RWPE1 (cell line): ENCODE measurements around the gene SLC7A8.
A peak's percentile ranks its signal among the peaks of the same experiment; 100 is the strongest.

Source experiments
- CTCF ChIA-PET: fragments of 350-600 bp; sonication (Branson Sonifier 250); formaldehyde crosslinking; extraction: SDS; loops from one replicate; lab custom pipeline; 2021; lab: Yijun Ruan, JAX
- POLR2A ChIA-PET: fragments of 400-600 bp; formaldehyde crosslinking; extraction: SDS; loops from one replicate; lab custom pipeline; 2020; ENCODE audit warnings: antibody characterized with exemption; ENCODE audit not compliant: low non-redundant PET; lab: Yijun Ruan, JAX
- DNase-seq: peaks from one replicate; pipeline ENCODE4 v3.0.0; 2012; ENCODE audit warnings: low spot score
- H3K27ac ChIP-seq: fragments of 450-650 bp; 2 replicates; pipeline ENCODE4 v1.5.1; 2017
- CTCF ChIP-seq: fragments of 450-650 bp; conservative IDR thresholded peaks from 2 replicates; pipeline ENCODE4 v1.5.1; 2017; ENCODE audit warnings: low read depth, mild to moderate bottlenecking

SLC7A8 gene

GRCh38 chr14:23169622-23170021 lies 13.8 kb downstream of the SLC7A8 start:
- POLR2A ChIA-PET = interaction anchor here (1.1 kb wide), 1 partner anchor 12 kb away, joined by 3 read pairs; no protein-coding TSS in a partner anchor
- no peak overlapping the region for H3K27ac ChIP-seq
- CTCF ChIA-PET = interaction anchor here (0.7 kb wide), 1 partner anchor 49 kb away, joined by 4 read pairs; no protein-coding TSS in a partner anchor
- TF ChIP-seq CTCF = no peak
- DNase-seq = no peak

GRCh38 chr14:23168246-23168645 lies 15.2 kb downstream of the SLC7A8 start:
- CTCF ChIA-PET = no interaction called here
- TF ChIP-seq CTCF = no peak
- H3K27ac ChIP-seq = no peak overlapping the region
- no peak for DNase-seq
- POLR2A ChIA-PET = no interaction called here

- no peak overlapping the region for H3K27ac ChIP-seq
- POLR2A ChIA-PET = no interaction called here
- no peak for TF ChIP-seq CTCF
- CTCF ChIA-PET = interaction anchor here (0.6 kb wide), 1 partner anchor 47 kb away, joined by 3 read pairs; no protein-coding TSS in a partner anchor
- DNase-seq = no peak
These were observed 16.2 kb downstream of the SLC7A8 start for GRCh38 chr14:23167116-23167847.

GRCh38 chr14:23164949-23165348 lies 18.5 kb downstream of the SLC7A8 start:
- peak overlapping the region; percentile 42 for H3K27ac ChIP-seq
- ChIA-PET CTCF (no interaction called here), POLR2A (no interaction called here)
- DNase-seq = no peak
- TF ChIP-seq CTCF = no peak

- DNase-seq = no peak
- POLR2A ChIA-PET = no interaction called here
- TF ChIP-seq CTCF = no peak
- CTCF ChIA-PET = interaction anchor here (0.6 to 0.7 kb wide), 3 partner anchors 10 to 58 kb away, joined by 3 to 5 read pairs (median 3); no protein-coding TSS in a partner anchor
- H3K27ac ChIP-seq = peak overlapping the region; percentile 42
These were observed 19.2 kb downstream of the SLC7A8 start for GRCh38 chr14:23164250-23164649.

- no peak for DNase-seq
- ChIA-PET CTCF (interaction anchor here (0.6 to 1.0 kb wide), 5 partner anchors 10 to 59 kb away, joined by 3 to 5 read pairs (median 3); no protein-coding TSS in a partner anchor), POLR2A (no interaction called here)
- peak overlapping the region; percentile 42 for H3K27ac ChIP-seq
- no peak for TF ChIP-seq CTCF
These were observed 19.6 kb downstream of the SLC7A8 start for GRCh38 chr14:23163830-23164229.
